Endometrium (tissue), 2 donors: ENCODE data around the gene EMC1.
"Not testable (repeated sequence)": the region's sequence is repeated elsewhere in the genome, so short reads cannot be mapped to it uniquely, and the experiment has no call there.

Experiments used
- FAIRE-seq: peaks from 2 replicates; lab custom pipeline; 2012; peaks lifted over from hg19 to GRCh38; lab: Jason Lieb, UNC
- donor health status: control.
- donor health status: control.

EMC1 gene

GRCh38 chr1:19189270-19189669 is 62.1 kb downstream of the EMC1 start:
- FAIRE-seq: no peak

GRCh38 chr1:19187852-19188251 is 63.5 kb downstream of the EMC1 start:
- FAIRE-seq: no peak

- FAIRE-seq: no peak
Observed at GRCh38 chr1:19186001-19186400, 65.3 kb downstream of the EMC1 start.

GRCh38 chr1:19182223-19182622 is 69.1 kb downstream of the EMC1 start:
- no peak for FAIRE-seq

- not testable (repeated sequence) for FAIRE-seq
Observed at GRCh38 chr1:19180265-19180657, 71.1 kb downstream of the EMC1 start.

GRCh38 chr1:19179597-19180264 is 71.6 kb downstream of the EMC1 start:
- no peak for FAIRE-seq

GRCh38 chr1:19178734-19179398 is 72.5 kb downstream of the EMC1 start:
- FAIRE-seq: no peak

GRCh38 chr1:19177811-19178210 is 73.5 kb downstream of the EMC1 start:
- FAIRE-seq: no peak

- FAIRE-seq: no peak
Observed at GRCh38 chr1:19169642-19170041, 81.7 kb downstream of the EMC1 start.

- FAIRE-seq: no peak
Observed at GRCh38 chr1:19167140-19167539, 84.2 kb downstream of the EMC1 start.

GRCh38 chr1:19166066-19166465 is 85.3 kb downstream of the EMC1 start:
- FAIRE-seq: no peak
